ENCODE results near the gene NT5C3A. TPM values are rescaled to one million over a fixed set of nuclear protein-coding genes. Genes with fewer than 3 reads are reported as not detected.

The NT5C3A gene
- total and polyA plus RNA-seq, 2 donors from 2014 or later: 22.2 to 29.0 TPM

GRCh38 chr7:33107136-33108066 lies 44.8 kb upstream of the NT5C3A start:
- peak in 4 of 5 donors; percentile 55 to 84 (median 68) for DNase-seq
- TF ChIP-seq, protein P1, sequence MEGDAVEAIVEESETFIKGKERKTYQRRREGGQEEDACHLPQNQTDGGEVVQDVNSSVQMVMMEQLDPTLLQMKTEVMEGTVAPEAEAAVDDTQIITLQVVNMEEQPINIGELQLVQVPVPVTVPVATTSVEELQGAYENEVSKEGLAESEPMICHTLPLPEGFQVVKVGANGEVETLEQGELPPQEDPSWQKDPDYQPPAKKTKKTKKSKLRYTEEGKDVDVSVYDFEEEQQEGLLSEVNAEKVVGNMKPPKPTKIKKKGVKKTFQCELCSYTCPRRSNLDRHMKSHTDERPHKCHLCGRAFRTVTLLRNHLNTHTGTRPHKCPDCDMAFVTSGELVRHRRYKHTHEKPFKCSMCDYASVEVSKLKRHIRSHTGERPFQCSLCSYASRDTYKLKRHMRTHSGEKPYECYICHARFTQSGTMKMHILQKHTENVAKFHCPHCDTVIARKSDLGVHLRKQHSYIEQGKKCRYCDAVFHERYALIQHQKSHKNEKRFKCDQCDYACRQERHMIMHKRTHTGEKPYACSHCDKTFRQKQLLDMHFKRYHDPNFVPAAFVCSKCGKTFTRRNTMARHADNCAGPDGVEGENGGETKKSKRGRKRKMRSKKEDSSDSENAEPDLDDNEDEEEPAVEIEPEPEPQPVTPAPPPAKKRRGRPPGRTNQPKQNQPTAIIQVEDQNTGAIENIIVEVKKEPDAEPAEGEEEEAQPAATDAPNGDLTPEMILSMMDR (IDR thresholded peaks at IDR 0.05; ENCODE audit: borderline replicate concordance, extremely low read depth, insufficient read depth): peak; percentile 43
- Histone ChIP-seq H3K27ac (ENCODE audit: low read depth in 2 of 2, low read length in 2 of 2) (no peak overlapping the region), H3K36me3 (ENCODE audit: control insufficient read depth in 2 of 3, insufficient read depth in 3 of 3, low read length in 3 of 3) (peaks cover 0 to 10% (median 0%) of the 10 kb centered on the region in 3 donors), H3K9me3 (ENCODE audit: control insufficient read depth in 2 of 3, insufficient read depth in 1 of 3, low read length in 3 of 3) (no peaks in the 10 kb centered on the region), H3K4me1 (ENCODE audit: control insufficient read depth in 2 of 3, insufficient read depth in 2 of 3, low read depth in 1 of 3, low read length in 3 of 3) (peaks cover 3 to 18% (median 13%) of the 10 kb centered on the region in 3 donors), H3K4me3 (ENCODE audit: low read length in 3 of 3) (peak overlapping the region; percentile 61 to 84 (median 78)), H3K9ac (ENCODE audit: low read length in 3 of 3) (peak overlapping the region; percentile 8 to 82 (median 61)), H3K27me3 (ENCODE audit: control insufficient read depth, insufficient read depth, low read length) (no peaks in the 10 kb centered on the region)
- FAIRE-seq: no peak
- intact Hi-C loops (cut with DNase I): no loop called here

GRCh38 chr7:33101906-33102305 lies 39.3 kb upstream of the NT5C3A start:
- DNase-seq (no peak), FAIRE-seq (no peak)
- intact Hi-C loops (cut with DNase I): no loop called here
- TF ChIP-seq, protein P1 (IDR thresholded peaks at IDR 0.05; ENCODE audit: borderline replicate concordance, extremely low read depth, insufficient read depth): no peak
- H3K36me3 ChIP-seq (ENCODE audit: control insufficient read depth in 2 of 3, insufficient read depth in 3 of 3, low read length in 3 of 3): peaks cover 5 to 31% (median 7%) of the 10 kb centered on the region in 3 donors
- H3K9ac ChIP-seq (ENCODE audit: low read length in 3 of 3): no peak overlapping the region
- peaks cover 0 to 2% (median 1%) of the 10 kb centered on the region in 3 donors for H3K4me1 ChIP-seq (ENCODE audit: control insufficient read depth in 2 of 3, insufficient read depth in 2 of 3, low read depth in 1 of 3, low read length in 3 of 3)
- H3K27me3 ChIP-seq (ENCODE audit: control insufficient read depth, insufficient read depth, low read length): no peaks in the 10 kb centered on the region
- no peak overlapping the region for H3K4me3 ChIP-seq (ENCODE audit: low read length in 3 of 3)
- no peak overlapping the region for H3K27ac ChIP-seq (ENCODE audit: low read depth in 2 of 2, low read length in 2 of 2)
- H3K9me3 ChIP-seq (ENCODE audit: control insufficient read depth in 2 of 3, insufficient read depth in 1 of 3, low read length in 3 of 3): no peaks in the 10 kb centered on the region

DNA sequence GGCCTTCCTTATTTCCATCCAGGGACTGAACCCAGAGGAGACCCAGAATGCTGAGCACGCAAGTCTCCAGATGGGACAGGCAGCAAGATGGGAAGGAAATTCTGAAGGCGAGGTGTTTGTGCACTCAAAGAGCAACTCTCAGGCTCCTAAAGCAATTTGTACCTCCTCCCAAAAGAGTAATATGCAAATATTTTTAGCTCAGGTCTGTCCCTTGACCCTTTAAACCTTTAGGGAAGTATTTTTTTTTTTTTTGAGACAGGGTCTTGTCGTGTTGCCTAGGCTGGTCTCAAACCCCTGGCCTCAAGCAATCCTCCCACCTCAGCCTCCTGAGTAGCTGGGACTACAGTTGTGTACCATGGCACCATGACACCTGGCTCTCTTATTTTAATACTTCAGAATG lies 38.2 kb upstream of the NT5C3A start:
- intact Hi-C loops (cut with DNase I): no loop called here
- TF ChIP-seq, protein P1 (IDR thresholded peaks at IDR 0.05; ENCODE audit: borderline replicate concordance, extremely low read depth, insufficient read depth): no peak
- H3K9ac ChIP-seq (ENCODE audit: low read length in 3 of 3): no peak overlapping the region
- FAIRE-seq (no peak), DNase-seq (no peak)
- no peak overlapping the region for H3K4me3 ChIP-seq (ENCODE audit: low read length in 3 of 3)
- no peaks in the 10 kb centered on the region for H3K27me3 ChIP-seq (ENCODE audit: control insufficient read depth, insufficient read depth, low read length)
- H3K4me1 ChIP-seq (ENCODE audit: control insufficient read depth in 2 of 3, insufficient read depth in 2 of 3, low read depth in 1 of 3, low read length in 3 of 3): no peaks in the 10 kb centered on the region
- H3K36me3 ChIP-seq (ENCODE audit: control insufficient read depth in 2 of 3, insufficient read depth in 3 of 3, low read length in 3 of 3): peaks cover 8 to 43% (median 14%) of the 10 kb centered on the region in 3 donors
- H3K9me3 ChIP-seq (ENCODE audit: control insufficient read depth in 2 of 3, insufficient read depth in 1 of 3, low read length in 3 of 3): no peaks in the 10 kb centered on the region
- no peak overlapping the region for H3K27ac ChIP-seq (ENCODE audit: low read depth in 2 of 2, low read length in 2 of 2)

Data from kidney (tissue), 14 donors.